ENCODE data around the gene LRFN5. TPM values are rescaled to one million over a fixed set of nuclear protein-coding genes. Genes with fewer than 3 reads are reported as not detected.

LRFN5 gene
- polyA plus RNA-seq, 1 of the 3 experiments (the other 2 are of a cell fraction): not detected

GRCh38 chr14:41873686-41874317 lies 267.1 kb downstream of the LRFN5 start:
- peaks cover 0 to 5% of the 10 kb centered on the region in 2 experiments; a peak in 1 of 4 replicates for H3K4me1 ChIP-seq (ENCODE audit: control insufficient read depth in 1 of 2, insufficient read depth in 2 of 2, low read depth in 1 of 2, low read length in 1 of 2)
- ChIA-PET POLR2A (no interaction called here), CTCF (no interaction called here)
- no peaks in the 10 kb centered on the region for H3K36me3 ChIP-seq (replicated peaks in 1 of 2; ENCODE audit: control insufficient read depth in 1 of 2, insufficient read depth in 2 of 2, low read length in 1 of 2)
- TF ChIP-seq SIN3A (IDR thresholded peaks at IDR 0.05; ENCODE audit: borderline replicate concordance, low read depth, low read length) (no peak), SMC3 (IDR thresholded peaks at IDR 0.05; ENCODE audit: low read depth, low read length) (no peak), NFIC (IDR thresholded peaks at IDR 0.05; ENCODE audit: borderline replicate concordance) (no peak), MEF2A (IDR thresholded peaks at IDR 0.05; ENCODE audit: borderline replicate concordance, low read depth) (no peak), POLR2AphosphoS5 (IDR thresholded peaks at IDR 0.05; ENCODE audit: low read depth, low read length) (no peak)
- TF ChIP-seq, protein P1, sequence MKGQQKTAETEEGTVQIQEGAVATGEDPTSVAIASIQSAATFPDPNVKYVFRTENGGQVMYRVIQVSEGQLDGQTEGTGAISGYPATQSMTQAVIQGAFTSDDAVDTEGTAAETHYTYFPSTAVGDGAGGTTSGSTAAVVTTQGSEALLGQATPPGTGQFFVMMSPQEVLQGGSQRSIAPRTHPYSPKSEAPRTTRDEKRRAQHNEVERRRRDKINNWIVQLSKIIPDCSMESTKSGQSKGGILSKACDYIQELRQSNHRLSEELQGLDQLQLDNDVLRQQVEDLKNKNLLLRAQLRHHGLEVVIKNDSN (IDR thresholded peaks at IDR 0.05; ENCODE audit: borderline replicate concordance, low read depth): no peak
- TF ChIP-seq, protein P2, sequence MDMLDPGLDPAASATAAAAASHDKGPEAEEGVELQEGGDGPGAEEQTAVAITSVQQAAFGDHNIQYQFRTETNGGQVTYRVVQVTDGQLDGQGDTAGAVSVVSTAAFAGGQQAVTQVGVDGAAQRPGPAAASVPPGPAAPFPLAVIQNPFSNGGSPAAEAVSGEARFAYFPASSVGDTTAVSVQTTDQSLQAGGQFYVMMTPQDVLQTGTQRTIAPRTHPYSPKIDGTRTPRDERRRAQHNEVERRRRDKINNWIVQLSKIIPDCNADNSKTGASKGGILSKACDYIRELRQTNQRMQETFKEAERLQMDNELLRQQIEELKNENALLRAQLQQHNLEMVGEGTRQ (IDR thresholded peaks at IDR 0.05; ENCODE audit: borderline replicate concordance, low read depth, low read length): no peak
- H3K27ac ChIP-seq (ENCODE audit: low read depth in 2 of 2, low read length in 1 of 2): no peak overlapping the region
- no peak overlapping the region for H3K4me3 ChIP-seq (ENCODE audit: low read depth in 2 of 2, low read length in 1 of 2)
- H3K9me3 ChIP-seq: no peaks in the 10 kb centered on the region
- no peak overlapping the region for H3K9ac ChIP-seq
- H3K9me2 ChIP-seq: no peaks in the 10 kb centered on the region
- no peak for DNase-seq
- no peaks in the 10 kb centered on the region for H3K27me3 ChIP-seq (ENCODE audit: insufficient read depth)
- no peak overlapping the region for H2AFZ ChIP-seq (ENCODE audit: low read depth)
- H3F3A ChIP-seq (replicated peaks; ENCODE audit: insufficient read depth): no peaks in the 10 kb centered on the region
- H3K4me2 ChIP-seq: no peak overlapping the region
- 0% methylated on average over 1 of the region's 1 CpG for WGBS (ENCODE audit: low lambda C conversion rate)
- H4K20me1 ChIP-seq (ENCODE audit: insufficient read depth): no peaks in the 10 kb centered on the region
- H3K79me2 ChIP-seq (ENCODE audit: insufficient read depth): no peaks in the 10 kb centered on the region

DNA sequence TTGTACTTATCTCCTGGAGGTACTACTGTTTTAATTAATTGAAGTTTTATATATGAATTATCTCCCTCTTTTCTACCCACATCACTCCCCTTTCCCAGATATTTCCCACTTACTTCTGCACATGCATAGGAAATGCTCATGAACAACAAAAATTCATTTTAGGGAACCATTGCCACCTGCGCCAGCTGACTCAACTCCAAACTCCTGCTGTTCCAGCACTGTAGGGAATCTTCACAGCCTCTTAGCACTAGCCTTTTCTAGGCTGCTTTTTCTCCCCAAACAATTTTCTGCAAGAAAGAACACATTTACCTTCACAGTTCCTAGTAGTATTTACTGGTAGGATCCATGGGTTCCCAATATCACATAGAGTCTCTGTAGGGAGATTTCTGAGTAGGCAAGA lies 268.4 kb downstream of the LRFN5 start:
- no peak overlapping the region for H3K9ac ChIP-seq
- peaks cover 0 to 5% of the 10 kb centered on the region in 2 experiments; a peak in 1 of 4 replicates for H3K4me1 ChIP-seq (ENCODE audit: control insufficient read depth in 1 of 2, insufficient read depth in 2 of 2, low read depth in 1 of 2, low read length in 1 of 2)
- H3K27ac ChIP-seq (ENCODE audit: low read depth in 2 of 2, low read length in 1 of 2): no peak overlapping the region
- TF ChIP-seq, protein P3, sequence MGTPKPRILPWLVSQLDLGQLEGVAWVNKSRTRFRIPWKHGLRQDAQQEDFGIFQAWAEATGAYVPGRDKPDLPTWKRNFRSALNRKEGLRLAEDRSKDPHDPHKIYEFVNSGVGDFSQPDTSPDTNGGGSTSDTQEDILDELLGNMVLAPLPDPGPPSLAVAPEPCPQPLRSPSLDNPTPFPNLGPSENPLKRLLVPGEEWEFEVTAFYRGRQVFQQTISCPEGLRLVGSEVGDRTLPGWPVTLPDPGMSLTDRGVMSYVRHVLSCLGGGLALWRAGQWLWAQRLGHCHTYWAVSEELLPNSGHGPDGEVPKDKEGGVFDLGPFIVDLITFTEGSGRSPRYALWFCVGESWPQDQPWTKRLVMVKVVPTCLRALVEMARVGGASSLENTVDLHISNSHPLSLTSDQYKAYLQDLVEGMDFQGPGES (IDR thresholded peaks at IDR 0.05; ENCODE audit: low read depth, low read length): no peak
- TF ChIP-seq RAD21 (IDR thresholded peaks at IDR 0.05; ENCODE audit: low read length): no peak
- no peak for TF ChIP-seq RFX5 (IDR thresholded peaks at IDR 0.05; ENCODE audit: low read length)
- no peak for TF ChIP-seq FOSL2 (IDR thresholded peaks at IDR 0.05; ENCODE audit: borderline replicate concordance, low read depth)
- no peak for TF ChIP-seq RCOR1 (IDR thresholded peaks at IDR 0.05; ENCODE audit: low read length)
- TF ChIP-seq TAF1 (IDR thresholded peaks at IDR 0.05; ENCODE audit: borderline replicate concordance, low read depth, low read length): no peak
- no peak for TF ChIP-seq SMC3 (IDR thresholded peaks at IDR 0.05; ENCODE audit: low read depth, low read length)
- TF ChIP-seq, protein P4, sequence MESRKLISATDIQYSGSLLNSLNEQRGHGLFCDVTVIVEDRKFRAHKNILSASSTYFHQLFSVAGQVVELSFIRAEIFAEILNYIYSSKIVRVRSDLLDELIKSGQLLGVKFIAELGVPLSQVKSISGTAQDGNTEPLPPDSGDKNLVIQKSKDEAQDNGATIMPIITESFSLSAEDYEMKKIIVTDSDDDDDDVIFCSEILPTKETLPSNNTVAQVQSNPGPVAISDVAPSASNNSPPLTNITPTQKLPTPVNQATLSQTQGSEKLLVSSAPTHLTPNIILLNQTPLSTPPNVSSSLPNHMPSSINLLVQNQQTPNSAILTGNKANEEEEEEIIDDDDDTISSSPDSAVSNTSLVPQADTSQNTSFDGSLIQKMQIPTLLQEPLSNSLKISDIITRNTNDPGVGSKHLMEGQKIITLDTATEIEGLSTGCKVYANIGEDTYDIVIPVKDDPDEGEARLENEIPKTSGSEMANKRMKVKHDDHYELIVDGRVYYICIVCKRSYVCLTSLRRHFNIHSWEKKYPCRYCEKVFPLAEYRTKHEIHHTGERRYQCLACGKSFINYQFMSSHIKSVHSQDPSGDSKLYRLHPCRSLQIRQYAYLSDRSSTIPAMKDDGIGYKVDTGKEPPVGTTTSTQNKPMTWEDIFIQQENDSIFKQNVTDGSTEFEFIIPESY (IDR thresholded peaks at IDR 0.05; ENCODE audit: borderline replicate concordance, low read depth): no peak
- TF ChIP-seq EZH2phosphoT487 (IDR thresholded peaks at IDR 0.05; ENCODE audit: borderline replicate concordance, low read depth): no peak
- TF ChIP-seq CHD2 (IDR thresholded peaks at IDR 0.05; ENCODE audit: low read length, partially characterized antibody): no peak
- no peak for TF ChIP-seq NFIC (IDR thresholded peaks at IDR 0.05; ENCODE audit: borderline replicate concordance)
- TF ChIP-seq, protein P5, sequence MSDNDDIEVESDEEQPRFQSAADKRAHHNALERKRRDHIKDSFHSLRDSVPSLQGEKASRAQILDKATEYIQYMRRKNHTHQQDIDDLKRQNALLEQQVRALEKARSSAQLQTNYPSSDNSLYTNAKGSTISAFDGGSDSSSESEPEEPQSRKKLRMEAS (IDR thresholded peaks at IDR 0.05; ENCODE audit: low read depth): no peak
- TF ChIP-seq TCF12 (IDR thresholded peaks at IDR 0.05): no peak
- no peaks in the 10 kb centered on the region for H4K20me1 ChIP-seq (ENCODE audit: insufficient read depth)
- H3K27me3 ChIP-seq (ENCODE audit: insufficient read depth): no peaks in the 10 kb centered on the region
- H3K36me3 ChIP-seq (replicated peaks in 1 of 2; ENCODE audit: control insufficient read depth in 1 of 2, insufficient read depth in 2 of 2, low read length in 1 of 2): no peaks in the 10 kb centered on the region
- H3F3A ChIP-seq (replicated peaks; ENCODE audit: insufficient read depth): no peaks in the 10 kb centered on the region
- 21% methylated on average over 1 of the region's 1 CpG for WGBS (ENCODE audit: low lambda C conversion rate)
- H3K4me3 ChIP-seq (ENCODE audit: low read depth in 2 of 2, low read length in 1 of 2): no peak overlapping the region
- no peaks in the 10 kb centered on the region for H3K79me2 ChIP-seq (ENCODE audit: insufficient read depth)
- H3K4me2 ChIP-seq: no peak overlapping the region
- ChIA-PET POLR2A (no interaction called here), CTCF (interaction anchor here (0.6 kb wide), 1 partner anchor 29 kb away, joined by 3 read pairs; no protein-coding TSS in a partner anchor)
- DNase-seq: no peak
- H3K9me2 ChIP-seq: no peaks in the 10 kb centered on the region
- no peaks in the 10 kb centered on the region for H3K9me3 ChIP-seq
- H2AFZ ChIP-seq (ENCODE audit: low read depth): no peak overlapping the region

Measured in SK-N-SH (cell line).